Embryonic facial prominence (tissue), 1 donor: ENCODE measurements around the gene BMPR2.
"Not testable (repeated sequence)": the region's sequence is repeated elsewhere in the genome, so short reads cannot be mapped to it uniquely, and the experiment has no call there.

Experiments
- DNase-seq: peaks from one replicate; pipeline ENCODE4 v3.0.0-alpha.2; 2016; ENCODE audit errors: extremely low spot score

BMPR2 gene

DNA sequence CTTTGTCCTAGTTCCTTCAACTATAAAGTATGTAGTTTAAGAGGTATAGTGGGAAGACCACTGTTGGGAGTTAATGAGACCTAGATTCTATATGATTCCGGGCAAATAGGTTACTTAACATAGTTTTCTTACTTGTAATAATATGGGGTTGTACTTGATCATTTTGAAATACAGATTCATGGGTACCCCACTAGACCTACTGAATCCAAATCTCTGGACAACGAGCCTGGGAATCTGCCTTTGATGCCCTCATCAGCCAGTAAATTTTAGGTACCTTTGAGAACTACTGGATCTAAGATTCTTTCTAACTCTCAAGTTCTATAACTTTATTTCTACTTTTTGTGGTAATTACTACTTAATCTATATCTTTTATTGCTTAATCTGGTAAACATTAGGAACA, 6.6 kb downstream of the BMPR2 start:
- DNase-seq: no peak

GRCh38 chr2:202386495-202386894, 10.4 kb downstream of the BMPR2 start:
- not testable (repeated sequence) for DNase-seq

- DNase-seq: no peak
Observed at GRCh38 chr2:202387608-202388342, 11.6 kb downstream of the BMPR2 start.

DNA sequence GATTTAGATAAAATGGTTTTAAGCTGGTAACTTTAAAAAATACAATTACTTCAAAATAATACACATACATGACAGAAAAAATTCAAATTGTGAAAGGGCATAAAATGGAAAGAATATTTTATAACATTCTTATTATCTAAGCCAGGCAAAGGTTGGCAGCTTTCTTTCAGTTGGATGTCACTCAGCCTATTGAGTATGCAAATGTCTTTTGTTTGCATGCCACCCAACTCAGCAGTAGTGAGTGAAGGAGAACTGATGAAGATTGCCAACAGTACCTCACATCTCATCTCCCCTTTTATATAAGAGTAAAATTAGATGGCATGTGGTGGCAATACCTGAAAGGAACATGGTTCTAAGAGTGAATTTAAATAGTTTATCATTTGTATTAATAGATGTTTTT, 24.8 kb downstream of the BMPR2 start:
- DNase-seq: no peak

DNA sequence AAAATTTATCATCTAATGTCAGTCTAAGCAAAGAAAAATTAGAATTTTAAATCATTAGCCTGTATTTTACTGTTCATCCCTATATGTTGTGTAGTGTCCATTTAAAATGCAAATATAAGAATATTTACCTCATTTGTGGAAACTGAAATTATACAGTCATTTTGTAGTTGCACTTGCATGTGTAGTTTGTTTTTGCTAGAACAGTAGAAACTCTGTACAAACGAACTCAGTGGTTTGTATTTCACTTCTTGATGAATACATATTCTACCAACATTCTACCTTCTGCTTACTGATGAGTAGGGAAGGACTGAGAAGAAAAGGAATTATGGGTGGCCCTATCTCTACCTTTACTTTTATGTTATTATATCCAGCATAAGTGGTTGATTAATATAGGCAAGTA, 29.7 kb downstream of the BMPR2 start:
- DNase-seq: no peak

DNA sequence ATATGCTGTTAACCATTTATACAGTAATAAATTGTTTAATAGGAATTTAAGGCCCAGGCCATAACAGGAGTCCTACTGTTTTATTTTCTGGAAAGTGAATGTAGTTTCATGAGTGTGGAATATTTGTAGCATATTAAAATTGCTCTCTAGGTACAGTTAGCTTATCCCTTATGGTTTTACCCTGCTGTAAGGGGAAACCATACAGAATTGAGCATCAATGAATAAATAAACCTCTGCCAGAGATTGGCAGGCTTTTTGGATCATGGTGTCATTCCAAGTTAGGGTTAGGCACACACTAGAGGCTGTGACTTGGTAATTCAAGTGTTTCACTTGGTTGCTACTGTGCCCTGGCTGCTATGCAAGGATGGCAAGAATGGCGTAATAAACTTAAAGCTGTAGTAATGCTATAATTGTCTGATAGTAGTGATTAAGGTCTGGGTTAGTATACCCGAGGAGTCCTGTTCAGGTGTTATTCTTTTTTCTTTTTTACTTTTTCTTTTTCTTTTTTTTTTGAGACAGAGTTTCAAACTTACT, 30.4 kb downstream of the BMPR2 start:
- no peak for DNase-seq

DNA sequence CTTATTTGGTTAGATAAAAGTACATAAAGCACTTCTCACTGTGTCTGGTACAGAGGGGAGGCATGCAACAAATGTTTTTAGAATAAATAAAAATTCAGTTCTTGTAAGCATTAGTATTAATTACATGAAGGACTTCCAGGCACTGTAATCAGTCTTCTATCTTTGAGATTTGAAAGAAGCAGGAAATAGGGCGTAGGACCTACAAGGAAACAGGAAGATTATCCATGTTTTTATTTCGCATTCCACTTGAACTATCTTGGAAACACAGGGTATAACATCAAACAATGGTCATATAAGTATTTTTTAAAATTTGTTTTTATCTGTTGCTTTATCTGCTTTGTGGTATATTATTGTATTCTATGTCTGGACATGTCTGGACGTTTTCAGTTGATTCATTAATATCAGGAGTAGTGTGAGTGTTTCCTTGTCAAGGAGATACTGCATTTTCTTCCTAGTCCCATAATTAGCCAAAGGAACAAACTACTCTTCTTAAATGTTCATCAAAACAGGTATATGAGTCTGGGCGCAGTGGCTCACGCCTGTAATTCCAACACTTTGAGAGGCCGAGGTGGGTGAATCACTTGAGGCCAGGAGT, 32.5 kb downstream of the BMPR2 start:
- DNase-seq: no peak

DNA sequence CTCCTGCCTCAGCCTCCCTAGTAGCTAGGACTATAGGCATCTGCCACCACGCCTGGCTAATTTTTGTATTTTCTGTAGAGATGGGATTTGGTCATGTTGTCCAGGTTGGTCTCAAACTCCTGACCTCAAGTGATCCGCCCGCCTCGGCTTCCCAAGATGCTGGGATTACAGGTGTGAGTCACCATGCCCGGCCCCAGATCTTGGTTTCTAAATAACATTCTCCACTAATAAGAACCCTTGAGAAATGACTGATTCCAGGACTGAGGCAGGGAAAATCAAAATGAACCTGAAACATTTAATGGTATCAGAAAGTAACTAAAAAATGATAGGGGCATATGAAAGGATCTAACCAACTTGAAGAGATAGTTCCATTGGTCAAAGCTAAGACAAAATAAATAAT, 34.0 kb downstream of the BMPR2 start:
- no peak for DNase-seq

DNA sequence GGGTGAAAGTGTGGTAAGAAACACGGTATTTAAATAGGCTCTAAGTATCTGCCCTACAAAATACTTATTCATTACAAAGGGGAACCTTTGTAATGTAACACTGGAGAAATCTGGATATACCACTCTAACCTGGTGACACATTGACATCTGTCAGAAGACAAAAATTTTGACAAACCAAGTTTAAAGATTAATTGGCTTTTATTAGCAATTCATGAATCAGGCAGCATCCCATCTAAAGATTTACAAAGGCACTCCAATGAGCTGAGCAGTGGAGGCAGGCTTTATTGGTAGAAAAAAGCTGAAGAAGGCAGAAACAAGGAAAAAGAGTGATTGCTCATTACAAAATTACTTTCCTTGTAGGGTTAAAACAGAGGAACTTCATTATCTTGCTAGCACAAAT, 35.0 kb downstream of the BMPR2 start:
- no peak for DNase-seq

GRCh38 chr2:202418027-202418426, 41.9 kb downstream of the BMPR2 start:
- DNase-seq: no peak

DNA sequence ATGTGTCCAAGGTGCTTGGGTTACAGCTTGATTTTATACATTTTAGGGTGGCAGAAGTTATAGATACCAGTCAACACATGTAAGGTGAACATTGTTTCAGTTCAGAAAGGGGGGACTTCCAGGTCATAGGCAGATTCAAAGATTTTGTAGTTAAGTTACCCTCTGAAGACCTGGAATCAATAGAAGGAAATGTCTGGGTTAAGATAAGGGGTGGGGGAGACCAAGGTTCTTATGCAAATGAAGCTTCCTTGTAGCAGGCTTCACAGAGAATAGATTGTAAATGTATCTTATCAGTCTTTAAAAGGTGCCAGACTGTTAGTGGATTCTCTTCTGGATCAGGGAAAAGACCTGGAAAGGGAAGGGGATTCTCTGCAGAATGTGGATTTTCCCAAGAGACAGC, 42.4 kb downstream of the BMPR2 start:
- DNase-seq: no peak

GRCh38 chr2:202423139-202423538, 47.0 kb downstream of the BMPR2 start:
- DNase-seq: no peak

DNA sequence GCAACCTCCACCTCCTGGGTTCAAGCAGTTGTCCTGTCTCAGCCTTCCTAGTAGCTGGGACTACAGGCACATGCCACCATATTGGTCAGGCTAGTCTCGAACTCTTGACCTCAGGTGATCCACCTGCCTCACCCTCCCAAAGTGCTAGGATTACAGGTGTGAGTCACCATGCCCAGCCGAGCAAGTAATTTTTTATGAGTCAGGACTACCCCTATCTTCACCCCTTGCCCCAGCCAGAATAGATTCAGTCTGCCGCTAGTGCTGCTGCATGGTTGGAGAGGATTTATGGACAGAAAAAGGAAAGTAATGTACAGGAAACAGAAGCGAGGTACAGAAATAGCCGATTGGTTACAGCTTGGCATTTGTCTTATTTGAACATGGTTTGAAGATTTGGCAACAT, 48.9 kb downstream of the BMPR2 start:
- no peak for DNase-seq

- DNase-seq: no peak
Observed at GRCh38 chr2:202426751-202427150, 50.6 kb downstream of the BMPR2 start.

DNA sequence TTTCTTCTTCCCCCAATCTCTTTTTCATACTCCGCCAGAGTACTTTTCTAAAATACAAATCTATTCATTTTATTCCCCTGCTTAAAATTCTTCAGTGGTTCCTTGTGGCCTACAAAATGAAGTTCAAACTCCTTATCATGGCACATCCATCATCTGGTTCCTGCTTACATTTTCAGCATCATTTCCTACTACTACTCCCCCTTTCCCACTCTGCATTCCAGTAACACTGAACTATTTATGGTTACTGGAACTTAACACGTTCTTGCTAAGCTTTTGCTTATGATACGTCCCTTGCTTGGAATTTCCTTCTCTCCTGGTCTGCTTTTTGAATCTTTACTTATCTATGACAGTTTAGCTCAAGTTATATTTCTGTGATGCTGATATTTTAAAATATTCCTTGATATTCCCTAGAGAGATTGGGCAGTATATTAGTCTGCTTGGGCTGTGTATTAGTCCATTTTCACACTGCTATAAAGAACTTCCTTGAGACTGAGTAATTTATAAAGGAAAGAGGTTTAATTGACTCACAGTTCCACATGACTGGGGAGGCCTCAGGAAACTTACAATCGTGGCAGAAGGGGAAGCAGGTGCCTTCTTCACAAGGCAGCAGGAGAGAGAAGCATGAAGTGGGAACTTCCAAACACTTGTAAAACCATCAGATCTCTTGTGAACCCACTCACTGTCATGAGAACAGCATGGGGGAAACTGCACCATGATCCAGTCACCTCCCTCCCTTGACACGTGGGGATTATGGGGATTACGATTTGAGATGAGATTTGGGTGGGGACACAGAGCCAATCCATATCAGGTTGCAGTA, 53.2 kb downstream of the BMPR2 start:
- no peak for DNase-seq

GRCh38 chr2:202432776-202433175, 56.6 kb downstream of the BMPR2 start:
- DNase-seq: no peak

DNA sequence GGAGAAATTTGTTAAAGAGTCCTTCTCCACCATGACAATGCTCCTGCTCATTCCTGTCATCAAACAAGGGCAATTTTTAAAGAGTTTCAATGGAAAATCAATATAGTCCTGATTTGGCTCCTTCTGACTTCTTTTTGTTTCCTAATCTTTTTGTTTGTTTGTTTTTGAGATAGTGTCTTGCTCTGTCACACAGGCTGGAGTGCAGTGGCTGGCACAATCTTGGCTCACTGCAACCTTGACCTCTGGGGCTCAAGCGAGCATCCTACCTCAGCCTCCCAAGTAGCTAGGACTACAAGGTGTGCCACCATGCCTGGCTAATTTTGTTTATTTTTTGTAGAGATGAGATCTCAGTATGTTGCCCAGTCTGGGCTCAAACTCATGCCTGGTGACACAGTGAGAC, 58.3 kb downstream of the BMPR2 start:
- no peak for DNase-seq

DNA sequence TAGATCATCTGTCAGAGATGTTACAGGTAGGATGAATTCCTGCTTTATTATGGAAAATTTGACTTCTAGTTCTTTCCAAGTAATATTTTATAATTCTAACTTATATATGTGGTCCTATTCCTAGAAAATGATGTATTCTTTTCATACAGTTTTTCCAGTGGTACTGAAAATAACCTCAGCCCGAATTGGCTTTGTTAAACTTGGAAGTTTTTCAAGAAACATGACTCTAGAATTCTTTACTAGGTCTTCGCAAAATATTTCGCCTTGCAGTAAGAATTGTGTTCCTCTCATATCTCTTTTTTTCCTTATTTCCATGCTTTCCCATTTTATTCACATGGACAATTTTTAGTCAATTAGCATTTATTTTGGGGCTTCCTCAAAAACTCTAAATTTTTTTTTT, 60.5 kb downstream of the BMPR2 start:
- no peak for DNase-seq

- not testable (repeated sequence) for DNase-seq
Observed at GRCh38 chr2:202440117-202440516, 64.0 kb downstream of the BMPR2 start.

DNA sequence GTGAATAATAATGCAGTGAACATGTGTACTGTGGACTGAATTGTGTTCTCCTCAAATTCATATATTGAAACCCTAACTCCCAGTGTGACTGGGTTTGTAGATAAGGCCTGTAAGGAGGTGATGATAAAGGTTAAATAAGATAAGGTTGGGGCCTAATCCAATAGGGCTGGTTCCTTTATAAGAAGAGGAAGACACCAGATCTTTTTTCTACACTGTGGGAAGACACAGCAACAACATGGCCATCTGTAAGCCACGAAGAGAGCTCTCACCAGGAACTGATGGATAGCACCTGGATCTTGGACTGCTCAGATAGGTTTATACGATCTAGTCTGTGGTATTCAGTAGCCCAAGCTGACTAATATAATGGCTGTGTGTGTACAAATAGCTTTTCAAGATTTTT, 66.8 kb downstream of the BMPR2 start:
- no peak for DNase-seq

GRCh38 chr2:202444000-202444399, 67.9 kb downstream of the BMPR2 start:
- DNase-seq: no peak

DNA sequence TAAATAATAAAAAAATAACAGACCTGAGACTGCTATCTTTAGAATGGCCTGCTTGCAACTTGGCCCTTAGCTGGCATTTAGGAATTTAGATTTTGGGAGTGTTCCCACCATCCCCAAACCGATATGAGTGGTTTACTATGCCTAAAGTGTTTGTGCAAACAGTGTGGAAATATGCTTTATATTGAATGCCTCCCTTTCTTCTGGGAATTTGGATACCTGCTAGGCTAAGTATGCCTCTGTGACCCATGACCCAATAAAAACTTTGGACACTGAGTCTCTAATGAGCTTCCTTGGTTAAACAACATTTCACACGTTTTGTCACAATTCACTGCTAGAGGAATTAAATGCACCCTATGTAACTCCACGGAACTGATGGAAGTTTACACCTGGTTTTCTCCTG, 73.2 kb downstream of the BMPR2 start:
- no peak for DNase-seq

DNA sequence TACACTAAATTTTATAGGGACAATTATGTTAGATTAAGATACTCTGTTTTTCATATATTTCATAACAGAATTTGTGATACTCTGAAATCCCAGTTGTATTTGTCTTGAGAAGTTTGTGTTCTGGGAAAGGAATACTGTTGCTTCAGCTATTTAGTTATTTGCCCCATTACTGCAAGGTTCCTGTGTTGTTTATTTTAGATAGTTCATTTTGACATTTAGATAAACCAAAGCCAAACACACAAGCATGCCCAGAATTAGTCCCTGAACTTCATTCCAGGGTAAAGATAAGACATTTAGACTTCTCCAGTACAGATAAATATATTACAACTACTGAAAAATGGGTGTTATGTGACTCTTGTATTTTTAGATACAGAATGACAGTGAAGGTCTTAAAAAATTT, 74.7 kb downstream of the BMPR2 start:
- DNase-seq: no peak
